ENCODE data around the gene CHCHD5. TPM values are rescaled to one million over a fixed set of nuclear protein-coding genes. Genes with fewer than 3 reads are reported as not detected.
A peak's percentile ranks its signal among the peaks of the same experiment; 100 is the strongest.

CHCHD5 gene
- total RNA-seq, 1 experiment from 2014 or later: 32.3 TPM

- no peaks in the 10 kb centered on the region for H3K79me2 ChIP-seq (ENCODE audit: insufficient read depth, low read length)
- H2BK15ac ChIP-seq (ENCODE audit: low read depth, low read length): no peak overlapping the region
- DNase-seq: peak; percentile 62
- H3K9ac ChIP-seq (ENCODE audit: extremely low read depth, insufficient read length, low read length): no peak overlapping the region
- H3K18ac ChIP-seq (ENCODE audit: insufficient read length, low read depth, low read length): no peak overlapping the region
- H2AFZ ChIP-seq (ENCODE audit: low read length): no peak overlapping the region
- no peak overlapping the region for H3K27ac Mint-ChIP-seq
- no peak overlapping the region for H2BK5ac ChIP-seq (ENCODE audit: insufficient read length, low read length)
- H3K23ac ChIP-seq (ENCODE audit: insufficient read length, low read depth, low read length): no peak overlapping the region
- H2BK20ac ChIP-seq (ENCODE audit: low read depth, low read length, poor library complexity, severe bottlenecking): no peak overlapping the region
- H3K4ac ChIP-seq (ENCODE audit: low read depth, low read length): no peak overlapping the region
- H3K79me1 ChIP-seq (ENCODE audit: insufficient read depth, low read depth, low read length, poor library complexity, severe bottlenecking): no peaks in the 10 kb centered on the region
- no peaks in the 10 kb centered on the region; a peak in 1 of 7 replicates for H3K36me3 Mint-ChIP-seq (ENCODE audit: insufficient read depth in 1 of 3, low read depth in 3 of 3)
- H3K4me1 Mint-ChIP-seq: peaks cover 29 to 33% of the 10 kb centered on the region in 2 experiments
- H3K23me2 ChIP-seq (ENCODE audit: insufficient read length, low read depth, low read length, poor library complexity, severe bottlenecking): no peaks in the 10 kb centered on the region
- no peaks in the 10 kb centered on the region for H3K9me3 ChIP-seq (ENCODE audit: control insufficient read depth, low read depth, low read length)
- no peak overlapping the region for H4K5ac ChIP-seq (ENCODE audit: insufficient read length, low read depth, low read length)
- H4K20me1 ChIP-seq (ENCODE audit: control insufficient read depth, insufficient read depth, insufficient read length): no peaks in the 10 kb centered on the region
- no peak overlapping the region for H3K4me3 Mint-ChIP-seq
- H3K4me1 ChIP-seq (ENCODE audit: insufficient read depth, low read length): peaks cover 5% of the 10 kb centered on the region
- H4K91ac ChIP-seq (ENCODE audit: insufficient read length, low read depth, low read length): no peak overlapping the region
- no peak overlapping the region for H3K4me2 ChIP-seq (ENCODE audit: insufficient read depth, insufficient read length, low read length)
- WGBS (ENCODE audit: extremely low coverage, insufficient read length, low lambda C conversion rate): no CpG with 5 or more reads among the region's 7 CpGs
- peak; percentile 86 for TF ChIP-seq CTCF (conservative IDR thresholded peaks at IDR 0.05)
- H3K9me3 Mint-ChIP-seq: no peaks in the 10 kb centered on the region
- no peaks in the 10 kb centered on the region for H3K27me3 Mint-ChIP-seq (ENCODE audit: low read depth)
- H3K27me3 ChIP-seq (ENCODE audit: insufficient read depth, low read length): no peaks in the 10 kb centered on the region
- H2BK12ac ChIP-seq (ENCODE audit: insufficient read length, low read depth, low read length): no peak overlapping the region
- no peak overlapping the region for H3T11ph ChIP-seq (ENCODE audit: low read length)
- no peak overlapping the region for H2AK5ac ChIP-seq (ENCODE audit: insufficient read length, low read length)
- H3K27ac ChIP-seq (ENCODE audit: insufficient read length, low read depth, low read length): no peak overlapping the region
- no peak overlapping the region for H2BK120ac ChIP-seq (ENCODE audit: low read depth, low read length, poor library complexity, severe bottlenecking)
- no peak overlapping the region for H4K8ac ChIP-seq (replicated peaks; ENCODE audit: insufficient read length, low read depth, low read length)
- H3K56ac ChIP-seq (ENCODE audit: insufficient read length, low read depth, low read length): no peak overlapping the region
- no peak overlapping the region for H3K14ac ChIP-seq (ENCODE audit: insufficient read depth, low read length)
Observed at GRCh38 chr2:112626604-112627059, 42.2 kb downstream of the CHCHD5 start.
